ENCODE data around the gene L2HGDH. TPM values are rescaled to one million over a fixed set of nuclear protein-coding genes. Genes with fewer than 3 reads are reported as not detected.
"Not testable (repeated sequence)": the region's sequence is repeated elsewhere in the genome, so short reads cannot be mapped to it uniquely, and the experiment has no call there.

Gene L2HGDH
- total RNA-seq, 3 donors from 2014 or later: 3.8 to 6.9 (median 6.3) TPM

DNA sequence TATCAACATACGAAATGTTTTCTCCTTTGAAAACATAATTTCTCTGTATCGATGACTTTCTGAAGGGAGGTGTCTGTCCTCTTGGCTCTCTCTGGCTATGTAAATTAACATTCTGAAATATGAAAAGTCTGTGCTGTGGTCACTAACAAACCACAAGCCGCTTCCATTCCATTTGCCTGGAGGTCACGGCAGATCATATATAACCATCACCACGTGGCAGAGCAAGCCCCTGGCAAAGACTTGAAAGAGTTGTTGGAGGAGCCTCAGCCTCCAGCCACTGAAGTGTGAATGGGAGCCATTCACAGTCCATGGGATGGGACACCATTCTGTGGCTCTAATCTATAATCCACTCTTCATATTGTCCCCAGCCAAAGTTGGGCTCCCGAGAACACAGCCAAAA is 45.1 kb upstream of the L2HGDH start:
- TF ChIP-seq, protein P1, sequence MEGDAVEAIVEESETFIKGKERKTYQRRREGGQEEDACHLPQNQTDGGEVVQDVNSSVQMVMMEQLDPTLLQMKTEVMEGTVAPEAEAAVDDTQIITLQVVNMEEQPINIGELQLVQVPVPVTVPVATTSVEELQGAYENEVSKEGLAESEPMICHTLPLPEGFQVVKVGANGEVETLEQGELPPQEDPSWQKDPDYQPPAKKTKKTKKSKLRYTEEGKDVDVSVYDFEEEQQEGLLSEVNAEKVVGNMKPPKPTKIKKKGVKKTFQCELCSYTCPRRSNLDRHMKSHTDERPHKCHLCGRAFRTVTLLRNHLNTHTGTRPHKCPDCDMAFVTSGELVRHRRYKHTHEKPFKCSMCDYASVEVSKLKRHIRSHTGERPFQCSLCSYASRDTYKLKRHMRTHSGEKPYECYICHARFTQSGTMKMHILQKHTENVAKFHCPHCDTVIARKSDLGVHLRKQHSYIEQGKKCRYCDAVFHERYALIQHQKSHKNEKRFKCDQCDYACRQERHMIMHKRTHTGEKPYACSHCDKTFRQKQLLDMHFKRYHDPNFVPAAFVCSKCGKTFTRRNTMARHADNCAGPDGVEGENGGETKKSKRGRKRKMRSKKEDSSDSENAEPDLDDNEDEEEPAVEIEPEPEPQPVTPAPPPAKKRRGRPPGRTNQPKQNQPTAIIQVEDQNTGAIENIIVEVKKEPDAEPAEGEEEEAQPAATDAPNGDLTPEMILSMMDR (IDR thresholded peaks at IDR 0.05): no peak
- TF ChIP-seq POLR2AphosphoS5 (IDR thresholded peaks at IDR 0.05) (no peak), POLR2A (IDR thresholded peaks at IDR 0.05) (no peak)
- intact Hi-C loops (cut with DNase I; ENCODE audit: low total_unique reads): no loop called here

DNA sequence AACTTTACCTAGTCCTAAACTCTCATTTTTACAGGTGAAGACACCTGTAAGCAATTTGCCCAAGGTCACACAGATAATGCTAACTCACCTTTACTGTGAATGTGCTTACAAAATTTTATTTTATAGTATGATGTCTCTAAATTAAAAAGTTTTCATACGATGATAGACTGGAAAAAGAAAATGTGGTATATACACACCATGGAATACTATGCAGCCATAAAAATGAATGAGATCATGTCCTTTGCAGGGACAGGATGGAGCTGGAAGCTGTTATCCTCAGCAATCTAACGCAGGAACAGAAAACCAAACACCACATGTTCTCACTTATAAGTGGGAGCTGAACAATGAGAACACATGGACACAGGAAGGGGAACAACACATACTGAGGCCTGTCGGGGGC is 44.3 kb upstream of the L2HGDH start:
- H3K27ac ChIP-seq; DNase-seq (ENCODE audit: low spot score in 2 of 2); H3K4me1 ChIP-seq; H3K36me3 ChIP-seq; intact Hi-C loops (cut with DNase I; ENCODE audit: low total_unique reads); H3K4me3 ChIP-seq; H3K27me3 ChIP-seq; H3K9me3 ChIP-seq: not testable (repeated sequence)

More for the DNA sequence above, 45.1 kb upstream of the L2HGDH start:
- no peak overlapping the region for H3K27ac ChIP-seq
- H3K27me3 ChIP-seq: no peaks in the 10 kb centered on the region
- no peaks in the 10 kb centered on the region for H3K9me3 ChIP-seq
- no peaks in the 10 kb centered on the region for H3K4me1 ChIP-seq
- H3K4me3 ChIP-seq: no peak overlapping the region
- DNase-seq (ENCODE audit: low spot score in 2 of 2): no peak
- H3K36me3 ChIP-seq: no peaks in the 10 kb centered on the region

- H3K27me3 ChIP-seq: no peaks in the 10 kb centered on the region
- H3K4me3 ChIP-seq: no peak overlapping the region
- no peaks in the 10 kb centered on the region for H3K9me3 ChIP-seq
- no peaks in the 10 kb centered on the region for H3K36me3 ChIP-seq
- DNase-seq (ENCODE audit: low spot score in 2 of 2): no peak
- intact Hi-C loops (cut with DNase I; ENCODE audit: low total_unique reads): no loop called here
- no peak overlapping the region for H3K27ac ChIP-seq
- no peaks in the 10 kb centered on the region for H3K4me1 ChIP-seq
- TF ChIP-seq, protein P1 (IDR thresholded peaks at IDR 0.05): no peak
- TF ChIP-seq POLR2AphosphoS5 (IDR thresholded peaks at IDR 0.05) (no peak), POLR2A (IDR thresholded peaks at IDR 0.05) (no peak)
Measured at GRCh38 chr14:50355692-50356091, 43.7 kb upstream of the L2HGDH start.

DNA sequence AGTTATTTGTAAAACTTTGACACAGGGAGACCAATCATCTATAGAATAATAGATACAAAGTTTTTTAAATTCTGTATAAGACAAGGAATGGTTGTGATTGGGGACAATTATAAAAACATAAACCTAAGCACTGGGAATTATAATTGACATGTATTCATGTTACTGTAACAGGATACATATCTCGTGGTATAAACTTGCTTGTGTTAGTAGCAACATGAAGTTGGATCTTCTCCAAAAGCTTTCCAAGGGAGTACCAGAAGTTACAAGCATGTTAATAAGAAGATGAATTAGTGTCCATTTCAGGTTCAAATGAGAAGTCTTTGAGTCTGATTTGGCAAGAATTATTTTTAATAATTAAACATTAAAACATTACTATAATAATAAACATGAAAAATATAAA is 42.5 kb upstream of the L2HGDH start:
- no peaks in the 10 kb centered on the region for H3K27me3 ChIP-seq
- no peaks in the 10 kb centered on the region for H3K36me3 ChIP-seq
- no peak overlapping the region for H3K4me3 ChIP-seq
- no peak for DNase-seq (ENCODE audit: low spot score in 2 of 2)
- H3K4me1 ChIP-seq: no peaks in the 10 kb centered on the region
- H3K9me3 ChIP-seq: no peaks in the 10 kb centered on the region
- intact Hi-C loops (cut with DNase I; ENCODE audit: low total_unique reads): no loop called here
- TF ChIP-seq, protein P1 (IDR thresholded peaks at IDR 0.05): no peak
- TF ChIP-seq POLR2AphosphoS5 (IDR thresholded peaks at IDR 0.05) (no peak), POLR2A (IDR thresholded peaks at IDR 0.05) (no peak)
- H3K27ac ChIP-seq: no peak overlapping the region

GRCh38 chr14:50353126-50353525 is 41.1 kb upstream of the L2HGDH start:
- no peak for DNase-seq (ENCODE audit: low spot score in 2 of 2)
- H3K36me3 ChIP-seq: no peaks in the 10 kb centered on the region
- H3K27me3 ChIP-seq: no peaks in the 10 kb centered on the region
- H3K9me3 ChIP-seq: no peaks in the 10 kb centered on the region
- no peak overlapping the region for H3K27ac ChIP-seq
- TF ChIP-seq POLR2A (IDR thresholded peaks at IDR 0.05): no peak
- TF ChIP-seq, protein P1 (IDR thresholded peaks at IDR 0.05): no peak
- H3K4me1 ChIP-seq: no peaks in the 10 kb centered on the region
- intact Hi-C loops (cut with DNase I; ENCODE audit: low total_unique reads): no loop called here
- H3K4me3 ChIP-seq: no peak overlapping the region

DNA sequence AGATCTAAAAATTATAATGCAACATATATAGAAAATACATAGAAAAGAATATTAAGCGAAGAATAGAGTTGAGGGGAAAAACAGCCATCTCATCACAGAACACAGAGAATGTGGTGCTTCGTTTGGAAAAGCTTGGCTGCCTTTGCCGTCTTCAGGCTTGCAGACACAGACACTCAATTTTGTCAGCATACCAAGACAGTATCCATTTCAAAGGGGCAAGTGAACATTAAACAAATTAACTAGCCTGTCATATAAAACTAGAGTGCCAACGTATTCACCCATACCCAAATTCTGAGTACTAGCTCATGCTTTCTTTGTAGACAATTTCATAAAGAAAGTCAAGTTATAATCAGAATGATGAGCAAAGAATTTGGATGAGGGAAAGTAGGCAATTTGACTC is 40.6 kb upstream of the L2HGDH start:
- intact Hi-C loops (cut with DNase I; ENCODE audit: low total_unique reads): no loop called here
- no peaks in the 10 kb centered on the region for H3K27me3 ChIP-seq
- no peaks in the 10 kb centered on the region for H3K36me3 ChIP-seq
- H3K9me3 ChIP-seq: no peaks in the 10 kb centered on the region
- H3K4me1 ChIP-seq: no peaks in the 10 kb centered on the region
- no peak overlapping the region for H3K27ac ChIP-seq
- TF ChIP-seq POLR2AphosphoS5 (IDR thresholded peaks at IDR 0.05) (no peak), POLR2A (IDR thresholded peaks at IDR 0.05) (no peak)
- TF ChIP-seq, protein P1 (IDR thresholded peaks at IDR 0.05): no peak
- no peak for DNase-seq (ENCODE audit: low spot score in 2 of 2)
- no peak overlapping the region for H3K4me3 ChIP-seq

Data from breast epithelium (tissue), 4 donors.